Activated naive CD4-positive, alpha-beta T cell treated with anti-CD3 and anti-CD28 coated beads, Interleukin-2, amount 50 U/mL, for 24 hours (primary cell): ENCODE results near the gene IGFL2.
A peak's percentile ranks its signal among the peaks of the same experiment; 100 is the strongest.
"Not testable (repeated sequence)": the region's sequence is repeated elsewhere in the genome, so short reads cannot be mapped to it uniquely, and the experiment has no call there.

Source experiments
- H3K27ac Mint-ChIP-seq: one replicate; pipeline ENCODE4 v1.8.0; 2021; ENCODE audit warnings: mild to moderate bottlenecking, mixed read lengths
- H3K27me3 Mint-ChIP-seq: one replicate; pipeline ENCODE4 v1.8.0; 2021; ENCODE audit warnings: mixed read lengths
- H3K36me3 Mint-ChIP-seq: one replicate; pipeline ENCODE4 v1.8.0; 2021; ENCODE audit warnings: mixed read lengths
- H3K4me1 Mint-ChIP-seq: one replicate; pipeline ENCODE4 v1.8.0; 2021; ENCODE audit warnings: mixed read lengths
- H3K4me3 Mint-ChIP-seq: one replicate; pipeline ENCODE4 v1.8.0; 2021; ENCODE audit warnings: mild to moderate bottlenecking, mixed read lengths
- H3K9me3 Mint-ChIP-seq: one replicate; pipeline ENCODE4 v1.8.0; 2021; ENCODE audit warnings: mixed read lengths

IGFL2 gene

GRCh38 chr19:46173886-46174480 lies 25.9 kb downstream of the IGFL2 start:
- Mint-ChIP-seq H3K4me1 (no peaks in the 10 kb centered on the region), H3K36me3 (no peaks in the 10 kb centered on the region), H3K9me3 (no peaks in the 10 kb centered on the region), H3K27me3 (peaks cover 23% of the 10 kb centered on the region), H3K27ac (no peak overlapping the region), H3K4me3 (no peak overlapping the region)

GRCh38 chr19:46176116-46176860 lies 28.2 kb downstream of the IGFL2 start:
- no peaks in the 10 kb centered on the region for H3K9me3 Mint-ChIP-seq
- H3K27ac Mint-ChIP-seq: no peak overlapping the region
- no peak overlapping the region for H3K4me3 Mint-ChIP-seq
- H3K27me3 Mint-ChIP-seq: peaks cover 15% of the 10 kb centered on the region
- H3K36me3 Mint-ChIP-seq: no peaks in the 10 kb centered on the region
- H3K4me1 Mint-ChIP-seq: peaks cover 1% of the 10 kb centered on the region

- Mint-ChIP-seq H3K4me1 (peaks cover 11% of the 10 kb centered on the region), H3K36me3 (no peaks in the 10 kb centered on the region), H3K4me3 (no peak overlapping the region), H3K27me3 (peaks cover 6% of the 10 kb centered on the region), H3K9me3 (no peaks in the 10 kb centered on the region), H3K27ac (no peak overlapping the region)
These were observed 31.2 kb downstream of the IGFL2 start for GRCh38 chr19:46179076-46179759.

GRCh38 chr19:46180701-46181387 lies 32.8 kb downstream of the IGFL2 start:
- Mint-ChIP-seq H3K27ac (no peak overlapping the region), H3K4me3 (no peak overlapping the region), H3K4me1 (peaks cover 24% of the 10 kb centered on the region), H3K27me3 (peaks cover 4% of the 10 kb centered on the region), H3K9me3 (no peaks in the 10 kb centered on the region), H3K36me3 (no peaks in the 10 kb centered on the region)

- H3K36me3 Mint-ChIP-seq: no peaks in the 10 kb centered on the region
- peaks cover 4% of the 10 kb centered on the region for H3K27me3 Mint-ChIP-seq
- H3K27ac Mint-ChIP-seq: no peak overlapping the region
These were observed 33.3 kb downstream of the IGFL2 start for GRCh38 chr19:46181388-46181779.

GRCh38 chr19:46182476-46182875 lies 34.4 kb downstream of the IGFL2 start:
- H3K27ac Mint-ChIP-seq: peak overlapping the region; percentile 1
- H3K4me1 Mint-ChIP-seq: peaks cover 24% of the 10 kb centered on the region
- no peaks in the 10 kb centered on the region for H3K9me3 Mint-ChIP-seq
- no peaks in the 10 kb centered on the region for H3K36me3 Mint-ChIP-seq
- no peak overlapping the region for H3K4me3 Mint-ChIP-seq
- H3K27me3 Mint-ChIP-seq: peaks cover 6% of the 10 kb centered on the region

More at GRCh38 chr19:46181388-46181779, 33.3 kb downstream of the IGFL2 start:
- Mint-ChIP-seq H3K9me3 (no peaks in the 10 kb centered on the region), H3K4me1 (peaks cover 24% of the 10 kb centered on the region), H3K4me3 (no peak overlapping the region)

- not testable (repeated sequence) for H3K36me3 Mint-ChIP-seq, H3K9me3 Mint-ChIP-seq
- peak overlapping the region; percentile 90 for H3K27ac Mint-ChIP-seq
These were observed 37.0 kb downstream of the IGFL2 start for GRCh38 chr19:46184775-46185710.

GRCh38 chr19:46186101-46186716 lies 38.2 kb downstream of the IGFL2 start:
- peaks cover 23% of the 10 kb centered on the region for H3K4me1 Mint-ChIP-seq
- H3K9me3 Mint-ChIP-seq: no peaks in the 10 kb centered on the region
- H3K27ac Mint-ChIP-seq: no peak overlapping the region
- H3K27me3 Mint-ChIP-seq: peaks cover 25% of the 10 kb centered on the region
- no peak overlapping the region for H3K4me3 Mint-ChIP-seq
- H3K36me3 Mint-ChIP-seq: peaks cover 2% of the 10 kb centered on the region

More at GRCh38 chr19:46184775-46185710, 37.0 kb downstream of the IGFL2 start:
- Mint-ChIP-seq H3K27me3 (peaks cover 19% of the 10 kb centered on the region), H3K4me1 (peaks cover 24% of the 10 kb centered on the region), H3K4me3 (peak overlapping the region; percentile 0)

- H3K27ac Mint-ChIP-seq: no peak overlapping the region
- H3K27me3 Mint-ChIP-seq: peaks cover 27% of the 10 kb centered on the region
- H3K4me3 Mint-ChIP-seq: no peak overlapping the region
- H3K4me1 Mint-ChIP-seq: peaks cover 18% of the 10 kb centered on the region
- H3K9me3 Mint-ChIP-seq: no peaks in the 10 kb centered on the region
- peaks cover 3% of the 10 kb centered on the region for H3K36me3 Mint-ChIP-seq
These were observed 38.7 kb downstream of the IGFL2 start for GRCh38 chr19:46186717-46187101.

GRCh38 chr19:46189971-46190888 lies 42.2 kb downstream of the IGFL2 start:
- no peaks in the 10 kb centered on the region for H3K9me3 Mint-ChIP-seq
- peaks cover 30% of the 10 kb centered on the region for H3K27me3 Mint-ChIP-seq
- no peak overlapping the region for H3K27ac Mint-ChIP-seq
- peaks cover 3% of the 10 kb centered on the region for H3K36me3 Mint-ChIP-seq
- no peak overlapping the region for H3K4me3 Mint-ChIP-seq
- H3K4me1 Mint-ChIP-seq: peaks cover 3% of the 10 kb centered on the region

- no peak overlapping the region for H3K4me3 Mint-ChIP-seq
- H3K36me3 Mint-ChIP-seq: peaks cover 3% of the 10 kb centered on the region
- H3K27me3 Mint-ChIP-seq: peaks cover 33% of the 10 kb centered on the region
- no peaks in the 10 kb centered on the region for H3K4me1 Mint-ChIP-seq
- H3K9me3 Mint-ChIP-seq: no peaks in the 10 kb centered on the region
- H3K27ac Mint-ChIP-seq: no peak overlapping the region
These were observed 43.3 kb downstream of the IGFL2 start for GRCh38 chr19:46191356-46191755.

- Mint-ChIP-seq H3K9me3 (no peaks in the 10 kb centered on the region), H3K36me3 (peaks cover 3% of the 10 kb centered on the region), H3K4me3 (no peak overlapping the region), H3K4me1 (no peaks in the 10 kb centered on the region), H3K27ac (no peak overlapping the region), H3K27me3 (peaks cover 34% of the 10 kb centered on the region)
These were observed 43.9 kb downstream of the IGFL2 start for GRCh38 chr19:46191972-46192371.

- H3K4me1 Mint-ChIP-seq, H3K27ac Mint-ChIP-seq, H3K36me3 Mint-ChIP-seq, H3K4me3 Mint-ChIP-seq, H3K9me3 Mint-ChIP-seq: not testable (repeated sequence)
- H3K27me3 Mint-ChIP-seq: peaks cover 36% of the 10 kb centered on the region
These were observed 44.6 kb downstream of the IGFL2 start for GRCh38 chr19:46192626-46192991.
